Panc1 (cell line): ENCODE data around the gene ZSCAN18.
"Not testable (repeated sequence)": the region's sequence is repeated elsewhere in the genome, so short reads cannot be mapped to it uniquely, and the experiment has no call there.

ENCODE experiments used
- CTCF ChIP-seq: fragments of 450-650 bp; IDR thresholded peaks from 2 replicates; pipeline ENCODE4 v1.5.1; 2017; ENCODE audit warnings: mild to moderate bottlenecking
- POLR2AphosphoS5 ChIP-seq: IDR thresholded peaks from 2 replicates; pipeline ENCODE4 v1.6.1; 2012; ENCODE audit warnings: mild to moderate bottlenecking, low read depth, low read length, moderate library complexity
- REST ChIP-seq, 2 experiments: IDR thresholded peaks; 2 replicates each; pipeline ENCODE4 v1.6.1; 2011 to 2012; ENCODE audit warnings: low read depth in 2 of 2, control low read depth in 1 of 2, low read length in 1 of 2, mild to moderate bottlenecking in 1 of 2, moderate library complexity in 1 of 2; ENCODE audit not compliant: insufficient read depth in 1 of 2
- SIN3A ChIP-seq: IDR thresholded peaks from 2 replicates; pipeline ENCODE4 v1.6.1; 2012; ENCODE audit warnings: low read depth, mild to moderate bottlenecking, low read length, moderate library complexity, borderline replicate concordance; ENCODE audit not compliant: insufficient read depth

DNA sequence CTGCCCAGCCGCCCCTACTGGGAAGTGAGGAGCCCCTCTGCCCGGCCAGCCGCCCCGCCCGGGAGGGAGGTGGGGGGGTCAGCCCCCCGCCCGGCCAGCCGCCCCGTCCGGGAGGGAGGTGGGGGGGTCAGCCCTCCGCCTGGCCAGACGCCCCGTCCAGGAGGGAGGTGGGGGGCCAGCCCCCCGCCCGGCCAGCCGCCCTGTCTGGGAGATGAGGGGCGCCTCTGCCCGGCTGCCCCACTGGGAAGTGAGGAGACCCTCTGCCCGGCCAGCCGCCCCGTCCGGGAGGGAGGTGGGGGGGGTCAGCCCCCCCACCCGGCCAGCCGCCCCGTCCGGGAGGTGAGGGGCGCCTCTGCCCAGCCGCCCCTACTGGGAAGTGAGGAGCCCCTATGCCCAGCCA lies 49.4 kb upstream of the ZSCAN18 start:
- TF ChIP-seq CTCF; SIN3A; POLR2AphosphoS5; REST (IDR thresholded peaks at IDR 0.05; ENCODE audit: insufficient read depth in 1 of 2, low read depth in 2 of 2, low read length in 1 of 2): not testable (repeated sequence)
